ENCODE data around the gene GFRAL. TPM values are rescaled to one million over a fixed set of nuclear protein-coding genes. Genes with fewer than 3 reads are reported as not detected.

GFRAL gene
- total RNA-seq, 1 experiment from 2014 or later = not detected

DNA sequence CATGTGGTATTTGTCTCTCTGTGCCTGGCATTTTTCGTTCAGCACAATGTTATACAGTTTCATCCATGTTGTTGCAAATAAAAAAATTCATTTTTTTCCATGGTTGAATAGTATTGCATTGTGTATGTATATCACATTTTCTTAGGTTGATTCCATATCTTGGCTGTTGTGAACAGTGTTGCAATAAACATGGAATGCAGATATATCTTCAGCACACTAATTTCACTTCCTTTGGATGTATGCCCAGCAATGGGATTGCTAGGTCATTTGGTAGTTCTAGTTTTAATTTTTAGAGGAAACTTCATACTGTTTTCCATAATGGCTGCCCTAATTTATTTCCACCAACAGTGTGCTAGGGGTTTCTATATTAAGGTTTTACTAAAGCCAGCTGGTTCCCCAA is 52.6 kb downstream of the GFRAL start:
- Histone ChIP-seq H3K56ac (ENCODE audit: insufficient read length, low read depth, low read length) (no peak overlapping the region), H3K4me1 (ENCODE audit: insufficient read depth, low read length) (no peaks in the 10 kb centered on the region), H3K79me2 (ENCODE audit: insufficient read depth, low read length) (no peaks in the 10 kb centered on the region), H3K9ac (ENCODE audit: extremely low read depth, insufficient read length, low read length) (no peak overlapping the region), H2AK5ac (ENCODE audit: insufficient read length, low read length) (no peak overlapping the region), H2AFZ (ENCODE audit: low read length) (no peak overlapping the region), H2BK120ac (ENCODE audit: low read depth, low read length, poor library complexity, severe bottlenecking) (no peak overlapping the region), H3K23ac (ENCODE audit: insufficient read length, low read depth, low read length) (no peak overlapping the region), H4K8ac (replicated peaks; ENCODE audit: insufficient read length, low read depth, low read length) (no peak overlapping the region), H3T11ph (ENCODE audit: low read length) (no peak overlapping the region), H3K27ac (ENCODE audit: insufficient read length, low read depth, low read length) (no peak overlapping the region), H3K27me3 (ENCODE audit: insufficient read depth, low read length) (no peaks in the 10 kb centered on the region), H3K4me2 (ENCODE audit: insufficient read depth, insufficient read length, low read length) (no peak overlapping the region), H3K18ac (ENCODE audit: insufficient read length, low read depth, low read length) (no peak overlapping the region), H3K9me3 (ENCODE audit: control insufficient read depth, low read depth, low read length) (no peaks in the 10 kb centered on the region), H3K4ac (ENCODE audit: low read depth, low read length) (no peak overlapping the region), H4K20me1 (ENCODE audit: control insufficient read depth, insufficient read depth, insufficient read length) (no peaks in the 10 kb centered on the region), H3K14ac (ENCODE audit: insufficient read depth, low read length) (no peak overlapping the region), H2BK12ac (ENCODE audit: insufficient read length, low read depth, low read length) (no peak overlapping the region), H2BK5ac (ENCODE audit: insufficient read length, low read length) (no peak overlapping the region), H2BK20ac (ENCODE audit: low read depth, low read length, poor library complexity, severe bottlenecking) (no peak overlapping the region), H3K23me2 (ENCODE audit: insufficient read length, low read depth, low read length, poor library complexity, severe bottlenecking) (no peaks in the 10 kb centered on the region), H4K91ac (ENCODE audit: insufficient read length, low read depth, low read length) (no peak overlapping the region), H2BK15ac (ENCODE audit: low read depth, low read length) (no peak overlapping the region), H4K5ac (ENCODE audit: insufficient read length, low read depth, low read length) (no peak overlapping the region), H3K79me1 (ENCODE audit: insufficient read depth, low read depth, low read length, poor library complexity, severe bottlenecking) (no peaks in the 10 kb centered on the region)
- Mint-ChIP-seq H3K27ac (no peak overlapping the region), H3K27me3 (ENCODE audit: low read depth) (no peaks in the 10 kb centered on the region), H3K4me3 (no peak overlapping the region), H3K4me1 (no peaks in the 10 kb centered on the region), H3K36me3 (ENCODE audit: insufficient read depth in 1 of 3, low read depth in 3 of 3) (no peaks in the 10 kb centered on the region), H3K9me3 (no peaks in the 10 kb centered on the region)
- no peak for DNase-seq
- TF ChIP-seq, protein P1, sequence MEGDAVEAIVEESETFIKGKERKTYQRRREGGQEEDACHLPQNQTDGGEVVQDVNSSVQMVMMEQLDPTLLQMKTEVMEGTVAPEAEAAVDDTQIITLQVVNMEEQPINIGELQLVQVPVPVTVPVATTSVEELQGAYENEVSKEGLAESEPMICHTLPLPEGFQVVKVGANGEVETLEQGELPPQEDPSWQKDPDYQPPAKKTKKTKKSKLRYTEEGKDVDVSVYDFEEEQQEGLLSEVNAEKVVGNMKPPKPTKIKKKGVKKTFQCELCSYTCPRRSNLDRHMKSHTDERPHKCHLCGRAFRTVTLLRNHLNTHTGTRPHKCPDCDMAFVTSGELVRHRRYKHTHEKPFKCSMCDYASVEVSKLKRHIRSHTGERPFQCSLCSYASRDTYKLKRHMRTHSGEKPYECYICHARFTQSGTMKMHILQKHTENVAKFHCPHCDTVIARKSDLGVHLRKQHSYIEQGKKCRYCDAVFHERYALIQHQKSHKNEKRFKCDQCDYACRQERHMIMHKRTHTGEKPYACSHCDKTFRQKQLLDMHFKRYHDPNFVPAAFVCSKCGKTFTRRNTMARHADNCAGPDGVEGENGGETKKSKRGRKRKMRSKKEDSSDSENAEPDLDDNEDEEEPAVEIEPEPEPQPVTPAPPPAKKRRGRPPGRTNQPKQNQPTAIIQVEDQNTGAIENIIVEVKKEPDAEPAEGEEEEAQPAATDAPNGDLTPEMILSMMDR (conservative IDR thresholded peaks at IDR 0.05) = no peak
- WGBS (ENCODE audit: extremely low coverage, insufficient read length, low lambda C conversion rate) = no CpG with 5 or more reads among the region's 1 CpG

All from H9 (cell line).